Germinal center (tissue), 1 donor: ENCODE data around the gene INPP5A.

Experiments
- DNase-seq: peaks from one replicate; pipeline ENCODE4 v3.0.0; 2012; ENCODE audit warnings: mixed read lengths, low spot score

The INPP5A gene

GRCh38 chr10:132708441-132708840, 170.9 kb downstream of the INPP5A start:
- no peak for DNase-seq

GRCh38 chr10:132708936-132709335, 171.3 kb downstream of the INPP5A start:
- DNase-seq, result no peak

- no peak for DNase-seq
Observed at GRCh38 chr10:132709471-132709951, 171.9 kb downstream of the INPP5A start.

GRCh38 chr10:132710036-132710686, 172.6 kb downstream of the INPP5A start:
- DNase-seq, result no peak

GRCh38 chr10:132710746-132711612, 173.4 kb downstream of the INPP5A start:
- DNase-seq, result no peak

- no peak for DNase-seq
Observed at GRCh38 chr10:132711613-132712121, 174.1 kb downstream of the INPP5A start.

GRCh38 chr10:132712291-132712690, 174.7 kb downstream of the INPP5A start:
- DNase-seq, result no peak

GRCh38 chr10:132712743-132713142, 175.2 kb downstream of the INPP5A start:
- no peak for DNase-seq

GRCh38 chr10:132713421-132714095, 176.0 kb downstream of the INPP5A start:
- DNase-seq, result no peak

- no peak for DNase-seq
Observed at GRCh38 chr10:132714096-132714985, 176.8 kb downstream of the INPP5A start.

- no peak for DNase-seq
Observed at GRCh38 chr10:132714986-132715775, 177.6 kb downstream of the INPP5A start.

GRCh38 chr10:132715776-132716680, 178.4 kb downstream of the INPP5A start:
- DNase-seq, result no peak

GRCh38 chr10:132716691-132717490, 179.3 kb downstream of the INPP5A start:
- DNase-seq, result no peak

GRCh38 chr10:132721725-132722124, 184.1 kb downstream of the INPP5A start:
- DNase-seq, result no peak

GRCh38 chr10:132722394-132723329, 185.1 kb downstream of the INPP5A start:
- DNase-seq, result no peak

GRCh38 chr10:132723330-132723970, 185.9 kb downstream of the INPP5A start:
- DNase-seq, result no peak

GRCh38 chr10:132724446-132724845, 186.9 kb downstream of the INPP5A start:
- DNase-seq, result no peak
